ENCODE results near the gene CUEDC1. TPM values are rescaled to one million over a fixed set of nuclear protein-coding genes. Genes with fewer than 3 reads are reported as not detected.
A peak's percentile ranks its signal among the peaks of the same experiment; 100 is the strongest.

CUEDC1 gene
- total and polyA plus RNA-seq, 2 of the 4 experiments (the other 2 are of a cell fraction): 4.1 to 21.2 TPM

- peaks cover 8 to 32% of the 10 kb centered on the region in 2 experiments; a peak in 3 of 4 replicates for H3K79me1 ChIP-seq (ENCODE audit: low read depth in 1 of 2, low read length in 2 of 2)
- no peak for ATAC-seq (ENCODE audit: low read depth)
- peaks cover 38% of the 10 kb centered on the region for H3K4me1 ChIP-seq (ENCODE audit: control insufficient read depth, insufficient read depth, low read length)
Observed at GRCh38 chr17:57866319-57866718, 88.9 kb downstream of the CUEDC1 start.

More at GRCh38 chr17:57866319-57866718, 88.9 kb downstream of the CUEDC1 start:
- no peaks in the 10 kb centered on the region for H3K9me3 ChIP-seq (ENCODE audit: control insufficient read depth, insufficient read depth, low read length)
- in situ Hi-C loops (cut with MboI; ENCODE audit: low sequenced_read_pairs): loop anchor here (25.0 kb wide), 1 partner anchor 471 kb away; the partner anchor contains the start of gene TSPOAP1
- H2BK5ac ChIP-seq (ENCODE audit: low read depth, low read length, poor library complexity, severe bottlenecking): no peak overlapping the region
- H3K36me3 ChIP-seq (ENCODE audit: control insufficient read depth, insufficient read depth, low read length): peaks cover 18% of the 10 kb centered on the region
- H3K27me3 ChIP-seq (ENCODE audit: control insufficient read depth, insufficient read depth, low read length): no peaks in the 10 kb centered on the region
- no peaks in the 10 kb centered on the region for H4K20me1 ChIP-seq (ENCODE audit: insufficient read depth, low read length)
- POLR2A ChIA-PET (ENCODE audit: unreplicated experiment): no interaction called here
- H3K4me2 ChIP-seq (ENCODE audit: low read depth, low read length): no peak overlapping the region
- H3K27ac ChIP-seq (ENCODE audit: insufficient read depth, low read length): no peak overlapping the region
- TF ChIP-seq CHD1 (IDR thresholded peaks at IDR 0.05; ENCODE audit: low read depth, low read length): no peak
- no peak for TF ChIP-seq CEBPB (IDR thresholded peaks at IDR 0.05; ENCODE audit: low read depth, low read length)
- TF ChIP-seq ELK1 (IDR thresholded peaks at IDR 0.05; ENCODE audit: borderline replicate concordance, low read depth, low read length): no peak
- TF ChIP-seq RAD21 (IDR thresholded peaks at IDR 0.05; ENCODE audit: low read length): no peak
- no peak for TF ChIP-seq USF2 (IDR thresholded peaks at IDR 0.05; ENCODE audit: low read depth, low read length)
- TF ChIP-seq MXI1 (IDR thresholded peaks at IDR 0.05; ENCODE audit: borderline replicate concordance, low read depth, low read length): no peak
- TF ChIP-seq RCOR1 (IDR thresholded peaks at IDR 0.05; ENCODE audit: insufficient replicate concordance, low read length): no peak
- no peak for TF ChIP-seq BHLHE40 (IDR thresholded peaks at IDR 0.05; ENCODE audit: low read depth, low read length)
- no peak for TF ChIP-seq MAZ (IDR thresholded peaks at IDR 0.05; ENCODE audit: borderline replicate concordance, low read depth, low read length)
- no peak for TF ChIP-seq RFX5 (IDR thresholded peaks at IDR 0.05; ENCODE audit: low read depth, low read length)
- H3K9ac ChIP-seq (ENCODE audit: low read depth, low read length): no peak overlapping the region
- H3K23ac ChIP-seq (ENCODE audit: low read depth, low read length): no peak overlapping the region
- H3K56ac ChIP-seq (ENCODE audit: extremely low read depth, insufficient read depth, low read length): no peak overlapping the region
- DNase-seq: no peak
- 0 out of 2 replicates have a peak overlapping the region, but pooled peaks have one; percentile 98 for H2BK120ac ChIP-seq (ENCODE audit: low read depth, low read length)
- no peak overlapping the region for H2BK20ac ChIP-seq (ENCODE audit: low read depth, low read length)
- intact Hi-C loops (cut with micrococcal nuclease): no loop called here
- H3K14ac ChIP-seq (replicated peaks; ENCODE audit: low read depth, low read length): no peak overlapping the region
- no peak overlapping the region for H3K4me3 ChIP-seq (ENCODE audit: insufficient read depth, low read depth, low read length)
- WGBS, 2 experiments (ENCODE audit: extremely low coverage in 2 of 2, insufficient read length in 1 of 2): 80% methylated on average over 1 of the region's 10 CpGs; no CpG with 5 or more reads in 1 of the 2 experiments
- H2AK9ac ChIP-seq (replicated peaks; ENCODE audit: low read depth, low read length, poor library complexity): no peak overlapping the region
- BruUV-seq (replicated peaks): no TSS peak
- H3K18ac ChIP-seq (ENCODE audit: low read depth, low read length): no peak overlapping the region
- CTCF ChIA-PET: no interaction called here
- dilution Hi-C loops (cut with HindIII; ENCODE audit: low sequenced_read_pairs, unreplicated experiment): loop anchor here (25.0 kb wide), 1 partner anchor 121 kb away; the partner anchor contains the start of gene VEZF1
- H3K4ac ChIP-seq (ENCODE audit: low read depth, low read length): no peak overlapping the region
- no peak overlapping the region for H4K5ac ChIP-seq (ENCODE audit: low read depth, low read length)
- H2AK5ac ChIP-seq (ENCODE audit: low read depth, low read length): peak overlapping the region; percentile 95; the same call in 1 of the 2 replicates
- H2AFZ ChIP-seq (replicated peaks; ENCODE audit: low read length, poor library complexity): no peak overlapping the region
- H4K91ac ChIP-seq (ENCODE audit: insufficient read depth, low read depth, low read length): 0 out of 2 replicates have a peak overlapping the region, but pooled peaks have one; percentile 12
- no peak overlapping the region for H2BK15ac ChIP-seq (ENCODE audit: low read depth, low read length)
- no peak overlapping the region for H4K8ac ChIP-seq (ENCODE audit: low read depth in 2 of 2, low read length in 2 of 2)
- H3K9me1 ChIP-seq (ENCODE audit: insufficient read depth, low read length): peaks cover 19% of the 10 kb centered on the region

Data from IMR-90 (cell line).